HG03108 (cell line): ENCODE results near the gene NR6A1.
A peak's percentile ranks its signal among the peaks of the same experiment; 100 is the strongest.

Experiments used
- ATAC-seq: cut with Tn5 transposase; IDR thresholded peaks from one replicate; pipeline ENCODE4 v1.9.1; 2021; ENCODE audit warnings: moderate library complexity; ENCODE audit not compliant: unreplicated experiment

NR6A1 gene

GRCh38 chr9:124662561-124662960 is 108.5 kb downstream of the NR6A1 start:
- no peak for ATAC-seq

- no peak for ATAC-seq
Observed at GRCh38 chr9:124661271-124661670, 109.8 kb downstream of the NR6A1 start.

- ATAC-seq, result no peak
Observed at GRCh38 chr9:124660341-124660801, 110.7 kb downstream of the NR6A1 start.

- peak; percentile 62 for ATAC-seq
Observed at GRCh38 chr9:124659099-124659659, 111.9 kb downstream of the NR6A1 start.

- ATAC-seq, result peak; percentile 85
Observed at GRCh38 chr9:124658165-124659017, 112.7 kb downstream of the NR6A1 start.

- no peak for ATAC-seq
Observed at GRCh38 chr9:124657516-124657915, 113.6 kb downstream of the NR6A1 start.

- ATAC-seq, result no peak
Observed at GRCh38 chr9:124654431-124654830, 116.7 kb downstream of the NR6A1 start.

- ATAC-seq, result no peak
Observed at GRCh38 chr9:124652615-124653393, 118.3 kb downstream of the NR6A1 start.

- no peak for ATAC-seq
Observed at GRCh38 chr9:124652203-124652602, 118.9 kb downstream of the NR6A1 start.

- no peak for ATAC-seq
Observed at GRCh38 chr9:124645274-124645673, 125.8 kb downstream of the NR6A1 start.

- ATAC-seq, result no peak
Observed at GRCh38 chr9:124639637-124640036, 131.5 kb downstream of the NR6A1 start.

- ATAC-seq, result no peak
Observed at GRCh38 chr9:124635285-124635684, 135.8 kb downstream of the NR6A1 start.

- no peak for ATAC-seq
Observed at GRCh38 chr9:124632077-124632621, 139.0 kb downstream of the NR6A1 start.

GRCh38 chr9:124631326-124631725 is 139.8 kb downstream of the NR6A1 start:
- no peak for ATAC-seq

GRCh38 chr9:124629600-124629999 is 141.5 kb downstream of the NR6A1 start:
- ATAC-seq, result no peak

- no peak for ATAC-seq
Observed at GRCh38 chr9:124628741-124629140, 142.4 kb downstream of the NR6A1 start.

- no peak for ATAC-seq
Observed at GRCh38 chr9:124626276-124626675, 144.8 kb downstream of the NR6A1 start.

GRCh38 chr9:124625087-124625486 is 146.0 kb downstream of the NR6A1 start:
- no peak for ATAC-seq

GRCh38 chr9:124624735-124624992 is 146.4 kb downstream of the NR6A1 start:
- no peak for ATAC-seq

GRCh38 chr9:124623966-124624734 is 147.0 kb downstream of the NR6A1 start:
- no peak for ATAC-seq

- no peak for ATAC-seq
Observed at GRCh38 chr9:124622882-124623281, 148.2 kb downstream of the NR6A1 start.
